ENCODE measurements around the gene DDX47. TPM values are rescaled to one million over a fixed set of nuclear protein-coding genes. Genes with fewer than 3 reads are reported as not detected.

DDX47 gene
- polyA plus RNA-seq, 1 donor: 54.3 TPM

DNA sequence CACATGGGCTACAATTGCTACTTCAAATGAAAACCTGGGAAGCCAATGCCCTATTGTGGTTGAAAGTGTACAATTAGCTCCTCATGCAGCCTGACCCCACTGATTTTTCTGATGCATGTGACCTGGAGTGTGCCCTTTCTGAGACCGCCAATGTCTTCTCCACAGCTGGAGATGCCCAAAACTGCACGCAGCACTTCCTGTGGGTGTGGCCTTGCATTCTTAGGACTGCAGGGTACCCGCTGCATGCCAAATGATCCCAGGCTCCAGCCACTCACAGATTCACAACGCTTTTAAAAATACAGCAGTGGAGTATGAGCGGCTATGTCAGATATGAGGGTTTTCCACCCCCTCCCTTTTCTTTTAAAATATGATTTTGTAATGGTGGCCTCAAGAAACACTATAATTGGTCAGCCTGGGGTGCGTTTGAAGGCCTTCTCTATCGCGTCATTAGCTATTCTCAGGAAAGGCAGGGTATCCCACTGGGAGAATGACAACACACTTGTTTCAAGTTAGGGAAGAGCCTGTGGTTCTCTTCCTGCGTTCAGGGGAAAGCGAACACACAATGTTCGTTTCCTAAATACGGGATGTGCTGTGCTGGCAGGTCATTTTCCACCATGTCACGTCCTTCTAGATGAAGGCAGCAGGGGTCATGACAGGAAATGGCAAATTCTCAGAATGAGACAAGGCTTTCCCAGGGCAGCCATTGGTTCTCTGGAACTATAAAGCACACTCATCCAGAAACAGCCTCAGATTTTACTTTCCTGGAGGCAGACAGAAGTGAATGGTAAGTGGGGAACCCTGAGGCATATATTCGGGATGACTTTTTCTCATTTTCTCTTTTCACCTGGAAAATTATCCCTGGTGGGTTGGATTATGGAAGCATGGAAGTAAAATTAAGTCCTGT, 28.0 kb upstream of the DDX47 start, which contains the start of gene APOLD1:
APOLD1 (plus strand) TSS at position 749 of the 904 bp plus-strand sequence; CDS start at position 782, 33 bp downstream.
- Histone ChIP-seq H3K36me3 (ENCODE audit: control insufficient read depth, insufficient read depth, low read length) (no peaks in the 10 kb centered on the region), H3K4me3 (ENCODE audit: low read length) (peak within 1 kb of the TSS; percentile 74), H3K9me3 (ENCODE audit: control insufficient read depth, low read depth, low read length) (no peaks in the 10 kb centered on the region), H3K27me3 (ENCODE audit: control insufficient read depth, insufficient read depth, low read length) (no peaks in the 10 kb centered on the region), H3K4me1 (ENCODE audit: control insufficient read depth, insufficient read depth, low read length) (peaks cover 29% of the 10 kb centered on the region), H3K27ac (ENCODE audit: low read length) (peak within 1 kb of the TSS; percentile 78)
- WGBS (ENCODE audit: insufficient coverage, low lambda C conversion rate): no CpG with 5 or more reads among the region's 14 CpGs
- DNase-seq: peak in 1 of 2 donors; percentile 27

- DNase-seq: no peak
- Histone ChIP-seq H3K9me3 (ENCODE audit: control insufficient read depth, low read depth, low read length) (no peaks in the 10 kb centered on the region), H3K36me3 (ENCODE audit: control insufficient read depth, insufficient read depth, low read length) (no peaks in the 10 kb centered on the region), H3K27me3 (ENCODE audit: control insufficient read depth, insufficient read depth, low read length) (no peaks in the 10 kb centered on the region), H3K4me3 (ENCODE audit: low read length) (peak overlapping the region; percentile 74), H3K27ac (ENCODE audit: low read length) (peak overlapping the region; percentile 78), H3K4me1 (ENCODE audit: control insufficient read depth, insufficient read depth, low read length) (peaks cover 30% of the 10 kb centered on the region)
- no CpG with 5 or more reads among the region's 4 CpGs for WGBS (ENCODE audit: insufficient coverage, low lambda C conversion rate)
These were observed 26.8 kb upstream of the DDX47 start for GRCh38 chr12:12786351-12786705.

DNA sequence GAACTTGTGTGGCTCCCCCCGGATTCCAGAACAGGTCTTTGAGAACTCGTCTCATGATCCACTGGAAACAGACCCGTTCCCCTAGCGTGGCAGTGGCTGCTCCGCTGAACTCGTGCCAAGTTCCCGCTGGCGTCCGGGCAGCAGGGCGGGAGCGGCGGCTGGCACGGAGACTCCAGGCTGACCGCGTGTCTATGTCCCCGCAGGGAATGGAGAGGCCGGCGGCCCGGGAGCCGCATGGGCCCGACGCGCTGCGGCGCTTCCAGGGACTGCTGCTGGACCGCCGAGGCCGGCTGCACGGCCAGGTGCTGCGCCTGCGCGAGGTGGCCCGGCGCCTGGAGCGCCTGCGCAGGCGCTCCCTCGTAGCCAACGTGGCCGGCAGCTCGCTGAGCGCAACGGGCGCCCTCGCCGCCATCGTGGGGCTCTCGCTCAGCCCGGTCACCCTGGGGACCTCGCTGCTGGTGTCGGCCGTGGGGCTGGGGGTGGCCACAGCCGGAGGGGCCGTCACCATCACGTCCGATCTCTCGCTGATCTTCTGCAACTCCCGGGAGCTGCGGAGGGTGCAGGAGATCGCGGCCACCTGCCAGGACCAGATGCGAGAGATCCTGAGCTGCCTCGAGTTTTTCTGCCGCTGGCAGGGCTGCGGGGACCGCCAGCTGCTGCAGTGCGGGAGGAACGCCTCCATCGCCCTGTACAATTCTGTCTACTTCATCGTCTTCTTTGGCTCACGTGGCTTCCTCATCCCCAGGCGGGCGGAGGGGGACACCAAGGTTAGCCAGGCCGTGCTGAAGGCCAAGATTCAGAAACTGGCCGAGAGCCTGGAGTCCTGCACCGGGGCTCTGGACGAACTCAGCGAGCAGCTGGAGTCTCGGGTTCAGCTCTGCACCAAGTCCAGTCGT, 26.2 kb upstream of the DDX47 start:
- Histone ChIP-seq H3K4me1 (ENCODE audit: control insufficient read depth, insufficient read depth, low read length) (peaks cover 35% of the 10 kb centered on the region), H3K9me3 (ENCODE audit: control insufficient read depth, low read depth, low read length) (no peaks in the 10 kb centered on the region), H3K36me3 (ENCODE audit: control insufficient read depth, insufficient read depth, low read length) (no peaks in the 10 kb centered on the region), H3K4me3 (ENCODE audit: low read length) (peak overlapping the region; percentile 74), H3K27me3 (ENCODE audit: control insufficient read depth, insufficient read depth, low read length) (no peaks in the 10 kb centered on the region), H3K27ac (ENCODE audit: low read length) (peak overlapping the region; percentile 84)
- no CpG with 5 or more reads among the region's 80 CpGs for WGBS (ENCODE audit: insufficient coverage, low lambda C conversion rate)
- DNase-seq: peak; percentile 90

DNA sequence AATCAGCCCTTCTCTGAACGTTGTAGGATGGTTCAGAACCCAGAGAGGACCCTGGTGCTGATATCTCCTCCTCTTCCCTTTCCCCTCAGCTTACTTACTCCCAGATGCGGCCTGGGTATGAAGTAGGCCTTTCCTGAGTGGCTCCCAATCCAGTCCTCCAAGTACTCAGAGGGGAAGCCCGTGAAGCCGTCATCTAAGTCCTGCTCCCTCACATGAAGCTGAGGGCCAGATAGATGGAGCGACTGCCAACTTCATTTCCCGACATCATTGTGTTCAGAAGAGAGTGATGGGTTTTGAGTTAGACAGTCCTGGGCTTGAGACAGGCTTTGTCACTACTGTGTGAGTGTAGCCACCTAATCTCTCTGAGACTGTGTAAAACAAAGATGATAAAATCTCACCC, 25.0 kb upstream of the DDX47 start:
- DNase-seq: no peak
- no CpG with 5 or more reads among the region's 6 CpGs for WGBS (ENCODE audit: insufficient coverage, low lambda C conversion rate)
- H3K9me3 ChIP-seq (ENCODE audit: control insufficient read depth, low read depth, low read length): no peaks in the 10 kb centered on the region

DNA sequence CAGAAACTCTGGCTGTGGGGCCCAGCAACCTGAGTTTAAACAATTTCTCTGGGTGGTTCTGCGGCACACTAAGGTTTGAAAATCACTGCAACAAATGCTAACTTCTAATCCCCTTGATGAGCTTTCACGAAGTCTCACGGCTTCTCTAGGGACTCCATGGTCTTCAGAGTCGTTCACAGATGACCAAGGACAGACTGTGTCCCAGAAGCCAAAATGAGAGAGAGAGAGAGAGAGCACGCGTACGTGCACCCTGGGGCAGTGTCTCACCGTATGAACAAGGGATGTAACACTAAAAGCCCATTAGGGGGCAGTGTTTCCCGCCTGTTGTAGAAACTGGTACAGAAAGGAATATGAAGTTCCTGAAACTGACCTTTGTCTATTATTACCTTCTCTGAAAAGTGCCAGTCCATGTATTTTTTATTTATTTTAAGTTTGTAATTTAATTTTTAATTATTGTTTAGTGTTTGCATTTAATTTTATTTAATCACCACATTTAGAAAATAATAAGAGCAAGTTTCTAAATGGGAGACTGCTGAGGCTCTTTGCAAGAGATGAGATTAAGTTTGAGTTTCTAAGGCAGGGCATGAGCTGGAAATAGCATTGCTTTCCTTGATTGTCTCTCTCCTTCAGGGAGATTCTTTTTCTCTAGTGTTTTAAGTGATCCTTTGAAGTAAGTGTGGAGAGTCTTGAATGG, 24.3 kb upstream of the DDX47 start:
- no peaks in the 10 kb centered on the region for H3K27me3 ChIP-seq (ENCODE audit: control insufficient read depth, insufficient read depth, low read length)
- peaks cover 41% of the 10 kb centered on the region for H3K4me1 ChIP-seq (ENCODE audit: control insufficient read depth, insufficient read depth, low read length)
- no peaks in the 10 kb centered on the region for H3K36me3 ChIP-seq (ENCODE audit: control insufficient read depth, insufficient read depth, low read length)
- no CpG with 5 or more reads among the region's 9 CpGs for WGBS (ENCODE audit: insufficient coverage, low lambda C conversion rate)
- no peaks in the 10 kb centered on the region for H3K9me3 ChIP-seq (ENCODE audit: control insufficient read depth, low read depth, low read length)
- H3K27ac ChIP-seq (ENCODE audit: low read length): peak overlapping the region; percentile 84
- DNase-seq: peak; percentile 69 to 85
- H3K4me3 ChIP-seq (ENCODE audit: low read length): no peak overlapping the region

More for the DNA sequence above, 25.0 kb upstream of the DDX47 start:
- no peaks in the 10 kb centered on the region for H3K36me3 ChIP-seq (ENCODE audit: control insufficient read depth, insufficient read depth, low read length)
- H3K27ac ChIP-seq (ENCODE audit: low read length): peak overlapping the region; percentile 84
- H3K4me1 ChIP-seq (ENCODE audit: control insufficient read depth, insufficient read depth, low read length): peaks cover 41% of the 10 kb centered on the region
- no peaks in the 10 kb centered on the region for H3K27me3 ChIP-seq (ENCODE audit: control insufficient read depth, insufficient read depth, low read length)
- H3K4me3 ChIP-seq (ENCODE audit: low read length): no peak overlapping the region

DNA sequence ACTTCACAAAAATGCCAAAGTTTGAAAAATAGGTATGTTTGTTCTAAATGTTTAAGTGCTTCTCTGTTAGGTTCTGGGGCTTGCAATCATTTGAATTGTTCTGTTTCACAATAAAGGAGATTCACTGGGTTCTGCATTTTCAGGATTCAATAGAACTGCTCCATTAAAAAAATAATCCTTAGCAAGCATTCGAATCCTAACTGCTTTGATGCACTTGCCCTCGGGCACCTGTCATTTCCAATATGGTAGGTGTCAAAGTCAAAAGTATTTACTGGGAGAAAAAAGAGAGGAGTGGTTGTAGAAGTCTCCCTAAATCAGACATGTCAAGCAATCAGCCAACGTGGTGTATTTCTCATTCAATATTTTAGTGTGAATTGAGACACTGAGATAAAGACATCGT, 22.2 kb upstream of the DDX47 start:
- no peak for DNase-seq
- H3K9me3 ChIP-seq (ENCODE audit: control insufficient read depth, low read depth, low read length): no peaks in the 10 kb centered on the region
- H3K27me3 ChIP-seq (ENCODE audit: control insufficient read depth, insufficient read depth, low read length): no peaks in the 10 kb centered on the region
- H3K27ac ChIP-seq (ENCODE audit: low read length): no peak overlapping the region
- H3K36me3 ChIP-seq (ENCODE audit: control insufficient read depth, insufficient read depth, low read length): no peaks in the 10 kb centered on the region
- peaks cover 41% of the 10 kb centered on the region for H3K4me1 ChIP-seq (ENCODE audit: control insufficient read depth, insufficient read depth, low read length)
- WGBS (ENCODE audit: insufficient coverage, low lambda C conversion rate): 50% methylated on average over 1 of the region's 4 CpGs
- H3K4me3 ChIP-seq (ENCODE audit: low read length): no peak overlapping the region

DNA sequence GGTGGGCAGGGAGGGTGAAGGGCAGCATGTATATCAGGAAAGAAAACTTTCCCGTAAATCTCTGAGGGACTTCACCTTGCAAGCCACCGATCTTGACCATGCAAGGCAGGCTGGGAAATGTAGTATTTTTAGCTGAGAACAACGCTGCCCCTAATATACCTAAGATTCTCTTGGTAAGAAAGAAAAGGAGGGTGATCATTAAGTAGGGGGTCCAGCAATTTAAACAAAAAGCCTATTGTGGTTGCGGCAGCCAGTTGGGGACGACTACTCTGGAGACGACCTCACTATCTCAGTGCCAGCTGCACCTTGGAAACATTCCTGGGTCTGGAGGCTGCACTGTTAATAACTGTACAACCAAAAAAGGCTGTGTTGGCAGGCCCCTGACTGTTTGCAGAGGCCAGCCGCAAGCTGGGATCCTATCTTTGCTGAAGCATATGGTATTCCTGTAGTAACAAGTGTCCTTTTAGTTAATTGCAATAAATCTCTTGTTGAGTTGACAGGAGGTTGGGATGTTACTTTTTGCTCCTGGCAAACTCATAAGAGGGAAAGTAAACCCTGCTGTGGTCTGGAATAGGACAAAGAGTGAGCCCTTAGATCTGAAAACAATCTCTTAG, 21.3 kb upstream of the DDX47 start:
- H3K36me3 ChIP-seq (ENCODE audit: control insufficient read depth, insufficient read depth, low read length): no peaks in the 10 kb centered on the region
- no peaks in the 10 kb centered on the region for H3K27me3 ChIP-seq (ENCODE audit: control insufficient read depth, insufficient read depth, low read length)
- no peaks in the 10 kb centered on the region for H3K9me3 ChIP-seq (ENCODE audit: control insufficient read depth, low read depth, low read length)
- WGBS (ENCODE audit: insufficient coverage, low lambda C conversion rate): no CpG with 5 or more reads among the region's 7 CpGs
- H3K4me1 ChIP-seq (ENCODE audit: control insufficient read depth, insufficient read depth, low read length): peaks cover 35% of the 10 kb centered on the region
- peak overlapping the region; percentile 73 for H3K27ac ChIP-seq (ENCODE audit: low read length)
- peak overlapping the region; percentile 23 for H3K4me3 ChIP-seq (ENCODE audit: low read length)
- peak in 1 of 2 donors; percentile 69 for DNase-seq

- H3K27ac ChIP-seq (ENCODE audit: low read length): peak overlapping the region; percentile 73
- no peaks in the 10 kb centered on the region for H3K27me3 ChIP-seq (ENCODE audit: control insufficient read depth, insufficient read depth, low read length)
- H3K4me3 ChIP-seq (ENCODE audit: low read length): no peak overlapping the region
- no peaks in the 10 kb centered on the region for H3K9me3 ChIP-seq (ENCODE audit: control insufficient read depth, low read depth, low read length)
- H3K36me3 ChIP-seq (ENCODE audit: control insufficient read depth, insufficient read depth, low read length): no peaks in the 10 kb centered on the region
- no peak for DNase-seq
- WGBS (ENCODE audit: insufficient coverage, low lambda C conversion rate): 100% methylated on average over 1 of the region's 6 CpGs
- peaks cover 31% of the 10 kb centered on the region for H3K4me1 ChIP-seq (ENCODE audit: control insufficient read depth, insufficient read depth, low read length)
These were observed 20.7 kb upstream of the DDX47 start for GRCh38 chr12:12792421-12792820.

DNA sequence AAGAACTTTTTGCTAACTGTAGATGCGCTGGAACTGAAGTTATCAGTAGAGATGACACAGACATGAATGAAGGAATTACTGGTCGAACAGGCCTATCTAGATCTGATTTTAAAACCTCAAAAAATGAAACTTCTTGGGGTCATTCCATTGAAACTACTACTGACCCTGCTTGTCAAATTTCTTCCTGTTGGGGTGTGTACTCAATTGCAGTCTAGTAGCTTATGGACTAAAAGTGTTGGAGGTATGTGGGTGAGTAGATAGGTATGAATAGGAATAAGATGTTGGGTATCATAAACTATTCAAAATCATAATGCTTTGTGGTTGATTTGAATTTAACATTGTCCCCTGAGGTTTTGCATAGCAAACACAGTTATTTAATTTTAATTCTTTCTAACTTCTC, 18.5 kb upstream of the DDX47 start:
- peaks cover 32% of the 10 kb centered on the region for H3K4me1 ChIP-seq (ENCODE audit: control insufficient read depth, insufficient read depth, low read length)
- 100% methylated on average over 1 of the region's 2 CpGs for WGBS (ENCODE audit: insufficient coverage, low lambda C conversion rate)
- no peaks in the 10 kb centered on the region for H3K36me3 ChIP-seq (ENCODE audit: control insufficient read depth, insufficient read depth, low read length)
- DNase-seq: no peak
- no peaks in the 10 kb centered on the region for H3K27me3 ChIP-seq (ENCODE audit: control insufficient read depth, insufficient read depth, low read length)
- H3K4me3 ChIP-seq (ENCODE audit: low read length): no peak overlapping the region
- H3K9me3 ChIP-seq (ENCODE audit: control insufficient read depth, low read depth, low read length): no peaks in the 10 kb centered on the region
- H3K27ac ChIP-seq (ENCODE audit: low read length): no peak overlapping the region

Data from large intestine (tissue), 3 donors.